Endodermal cell (in vitro differentiated cells): ENCODE measurements around the gene CELF2. TPM values are rescaled to one million over a fixed set of nuclear protein-coding genes. Genes with fewer than 3 reads are reported as not detected.

Source experiments
- DNase-seq: peaks from one replicate; pipeline ENCODE4 v3.0.0-alpha.2; 2017
- H3K27ac ChIP-seq: 2 replicates; pipeline ENCODE4 v1.5.1; 2013; ENCODE audit warnings: mild to moderate bottlenecking, low read depth, low read length, moderate library complexity
- H3K27me3 ChIP-seq: 2 replicates; pipeline ENCODE4 v1.6.1; 2013; ENCODE audit warnings: mild to moderate bottlenecking, low read length, moderate library complexity; ENCODE audit not compliant: insufficient read depth, control insufficient read depth, poor library complexity, severe bottlenecking
- H3K36me3 ChIP-seq: 2 replicates; pipeline ENCODE4 v1.7.0; 2013; ENCODE audit warnings: mild to moderate bottlenecking, low read length, moderate library complexity; ENCODE audit not compliant: control insufficient read depth, insufficient read depth
- H3K4me1 ChIP-seq: one replicate; pipeline ENCODE4 v1.7.0; 2013; ENCODE audit warnings: low read length; ENCODE audit not compliant: control insufficient read depth, insufficient read depth
- H3K4me3 ChIP-seq: 2 replicates; pipeline ENCODE4 v1.5.1; 2013; ENCODE audit warnings: mild to moderate bottlenecking, low read length, moderate library complexity
- H3K9ac ChIP-seq: 2 replicates; pipeline ENCODE4 v1.6.1; 2013; ENCODE audit warnings: mild to moderate bottlenecking, low read length, moderate library complexity; ENCODE audit not compliant: poor library complexity, severe bottlenecking; ENCODE audit errors: extremely low read depth
- H3K9me3 ChIP-seq: 2 replicates; pipeline ENCODE4 v1.6.1; 2013; ENCODE audit warnings: mild to moderate bottlenecking, low read length, moderate library complexity; ENCODE audit not compliant: control insufficient read depth
- H3K27ac Mint-ChIP-seq: 2 replicates; pipeline ENCODE4 v1.8.0; 2020; ENCODE audit warnings: mixed read lengths
- H3K27me3 Mint-ChIP-seq: 2 replicates; pipeline ENCODE4 v1.8.0; 2021; ENCODE audit warnings: mild to moderate bottlenecking, mixed read lengths; ENCODE audit not compliant: insufficient read depth
- H3K36me3 Mint-ChIP-seq: 2 replicates; pipeline ENCODE4 v1.8.0; 2020; ENCODE audit warnings: low read depth, mixed read lengths
- H3K4me1 Mint-ChIP-seq: 2 replicates; pipeline ENCODE4 v1.8.0; 2020; ENCODE audit warnings: mixed read lengths
- H3K4me3 Mint-ChIP-seq: 2 replicates; pipeline ENCODE4 v1.8.0; 2020; ENCODE audit warnings: mild to moderate bottlenecking, moderate library complexity, mixed read lengths
- H3K9me3 Mint-ChIP-seq: 2 replicates; pipeline ENCODE4 v1.8.0; 2020; ENCODE audit warnings: mild to moderate bottlenecking, mixed read lengths
- CTCF ChIP-seq: fragments of 200-600 bp; sonication (generic); conservative IDR thresholded peaks from 2 replicates; pipeline ENCODE4 v1.5.0; 2021; ENCODE audit warnings: antibody characterized with exemption, mild to moderate bottlenecking
- WGBS, 2 experiments: methylation state at CpG; one replicate each; pipeline versions ENCODE4 v1.1.5 to v1.1.7; 2013; ENCODE audit warnings: missing lambda C conversion rate in 2 of 2, mixed read lengths in 1 of 2; ENCODE audit not compliant: insufficient coverage in 1 of 2, insufficient read length in 1 of 2; 5-methylcytosine and 5-hydroxymethylcytosine counted together
- total RNA-seq, 2 donors: library from RNA; stranded (reverse); fragmentation: NEBNext Ultra II Directional in 1 of 2; extraction: Animal tissue kit (Norgen Biotek cat#: 25700) in 1 of 2; gene quantifications; 2 replicates in 1 of 2; 3 replicates in 1 of 2; pipeline ENCODE4 v1.2.1, GENCODE V29; 2021

CELF2 gene
- total RNA-seq, 2 donors from 2014 or later: 79.9 to 96.1 TPM

GRCh38 chr10:11108356-11108755, 90.7 kb downstream of the CELF2 start:
- H3K27ac Mint-ChIP-seq: no peak overlapping the region

GRCh38 chr10:11109590-11109989, 91.9 kb downstream of the CELF2 start:
- H3K27me3 Mint-ChIP-seq: no peaks in the 10 kb centered on the region
- no peak overlapping the region for H3K27ac ChIP-seq
- no peak overlapping the region for H3K27ac Mint-ChIP-seq
- DNase-seq: no peak
- H3K4me1 ChIP-seq: peaks cover 4% of the 10 kb centered on the region
- no peaks in the 10 kb centered on the region for H3K27me3 ChIP-seq
- no peak for TF ChIP-seq CTCF
- peaks cover 29% of the 10 kb centered on the region for H3K4me1 Mint-ChIP-seq
- H3K36me3 Mint-ChIP-seq: peaks cover 19% of the 10 kb centered on the region
- H3K9ac ChIP-seq: no peak overlapping the region
- no peaks in the 10 kb centered on the region for H3K9me3 ChIP-seq
- no peak overlapping the region for H3K4me3 ChIP-seq
- peaks cover 11% of the 10 kb centered on the region for H3K36me3 ChIP-seq
- WGBS, 2 experiments: 95 to 96% methylated on average over 5 to 6 of the region's 6 CpGs
- no peak overlapping the region for H3K4me3 Mint-ChIP-seq
- no peaks in the 10 kb centered on the region for H3K9me3 Mint-ChIP-seq

More at GRCh38 chr10:11108356-11108755, 90.7 kb downstream of the CELF2 start:
- H3K27me3 Mint-ChIP-seq: no peaks in the 10 kb centered on the region
- 92 to 93% methylated on average over 5 of the region's 5 CpGs for WGBS, 2 experiments
- Histone ChIP-seq H3K4me1 (peaks cover 4% of the 10 kb centered on the region), H3K9ac (no peak overlapping the region), H3K27ac (no peak overlapping the region), H3K36me3 (peaks cover 11% of the 10 kb centered on the region), H3K27me3 (no peaks in the 10 kb centered on the region), H3K9me3 (no peaks in the 10 kb centered on the region), H3K4me3 (no peak overlapping the region)
- no peak for DNase-seq
- peaks cover 29% of the 10 kb centered on the region for H3K4me1 Mint-ChIP-seq
- H3K36me3 Mint-ChIP-seq: peaks cover 19% of the 10 kb centered on the region
- no peaks in the 10 kb centered on the region for H3K9me3 Mint-ChIP-seq
- no peak for TF ChIP-seq CTCF
- no peak overlapping the region for H3K4me3 Mint-ChIP-seq

- no peaks in the 10 kb centered on the region for H3K27me3 ChIP-seq
- no peaks in the 10 kb centered on the region for H3K9me3 Mint-ChIP-seq
- H3K9ac ChIP-seq: no peak overlapping the region
- peak overlapping the region; percentile 67 for H3K27ac ChIP-seq
- peaks cover 4% of the 10 kb centered on the region for H3K4me1 ChIP-seq
- 54 to 81% methylated on average over 5 to 6 of the region's 6 CpGs for WGBS, 2 experiments
- no peak overlapping the region for H3K27ac Mint-ChIP-seq
- no peak for TF ChIP-seq CTCF
- H3K36me3 Mint-ChIP-seq: peaks cover 15% of the 10 kb centered on the region
- no peak overlapping the region for H3K4me3 ChIP-seq
- peaks cover 11% of the 10 kb centered on the region for H3K36me3 ChIP-seq
- H3K4me3 Mint-ChIP-seq: no peak overlapping the region
- H3K4me1 Mint-ChIP-seq: peaks cover 22% of the 10 kb centered on the region
- H3K27me3 Mint-ChIP-seq: no peaks in the 10 kb centered on the region
- DNase-seq: no peak
- H3K9me3 ChIP-seq: no peaks in the 10 kb centered on the region
Measured at GRCh38 chr10:11110539-11110938, 92.9 kb downstream of the CELF2 start.
